Fibroblast of pulmonary artery (primary cell): ENCODE measurements around the gene COX10.

ENCODE experiments used
- DNase-seq: peaks from one replicate; pipeline ENCODE4 v3.0.0-alpha.2; 2010; ENCODE audit warnings: low read depth
- H3K4me3 ChIP-seq: replicated peaks from 2 replicates; pipeline ENCODE4 v1.5.1; 2011; ENCODE audit warnings: low read depth, mild to moderate bottlenecking, control low read depth, low read length, moderate library complexity
- TF ChIP-seq, protein P1 (sequence below): IDR thresholded peaks from 2 replicates; pipeline ENCODE4 v1.5.1; 2011; ENCODE audit warnings: mild to moderate bottlenecking, control low read depth, low read length, inconsistent platforms; ENCODE audit errors: missing control alignments

The COX10 gene

DNA sequence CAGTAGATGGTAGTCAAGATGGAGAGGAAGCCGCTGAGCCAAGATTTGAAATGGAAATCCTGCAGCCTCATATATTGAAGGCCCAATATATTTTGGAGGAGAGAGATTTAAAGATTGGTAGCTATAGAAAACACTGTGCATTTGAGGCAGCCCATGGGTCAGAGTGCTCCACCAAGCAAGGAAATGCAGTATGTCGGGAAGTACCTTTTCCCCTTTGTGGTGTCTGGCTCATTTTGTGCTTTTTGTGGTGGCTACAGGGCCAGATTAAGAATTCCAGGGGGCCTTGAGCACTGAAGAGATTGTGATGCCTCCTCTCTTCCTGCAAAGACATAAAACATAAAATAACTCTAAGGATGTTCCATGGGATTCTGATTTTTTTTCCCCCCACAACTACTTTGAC, 127.8 kb downstream of the COX10 start:
- TF ChIP-seq, protein P1, sequence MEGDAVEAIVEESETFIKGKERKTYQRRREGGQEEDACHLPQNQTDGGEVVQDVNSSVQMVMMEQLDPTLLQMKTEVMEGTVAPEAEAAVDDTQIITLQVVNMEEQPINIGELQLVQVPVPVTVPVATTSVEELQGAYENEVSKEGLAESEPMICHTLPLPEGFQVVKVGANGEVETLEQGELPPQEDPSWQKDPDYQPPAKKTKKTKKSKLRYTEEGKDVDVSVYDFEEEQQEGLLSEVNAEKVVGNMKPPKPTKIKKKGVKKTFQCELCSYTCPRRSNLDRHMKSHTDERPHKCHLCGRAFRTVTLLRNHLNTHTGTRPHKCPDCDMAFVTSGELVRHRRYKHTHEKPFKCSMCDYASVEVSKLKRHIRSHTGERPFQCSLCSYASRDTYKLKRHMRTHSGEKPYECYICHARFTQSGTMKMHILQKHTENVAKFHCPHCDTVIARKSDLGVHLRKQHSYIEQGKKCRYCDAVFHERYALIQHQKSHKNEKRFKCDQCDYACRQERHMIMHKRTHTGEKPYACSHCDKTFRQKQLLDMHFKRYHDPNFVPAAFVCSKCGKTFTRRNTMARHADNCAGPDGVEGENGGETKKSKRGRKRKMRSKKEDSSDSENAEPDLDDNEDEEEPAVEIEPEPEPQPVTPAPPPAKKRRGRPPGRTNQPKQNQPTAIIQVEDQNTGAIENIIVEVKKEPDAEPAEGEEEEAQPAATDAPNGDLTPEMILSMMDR: no peak
- DNase-seq: no peak
- no peak overlapping the region for H3K4me3 ChIP-seq

DNA sequence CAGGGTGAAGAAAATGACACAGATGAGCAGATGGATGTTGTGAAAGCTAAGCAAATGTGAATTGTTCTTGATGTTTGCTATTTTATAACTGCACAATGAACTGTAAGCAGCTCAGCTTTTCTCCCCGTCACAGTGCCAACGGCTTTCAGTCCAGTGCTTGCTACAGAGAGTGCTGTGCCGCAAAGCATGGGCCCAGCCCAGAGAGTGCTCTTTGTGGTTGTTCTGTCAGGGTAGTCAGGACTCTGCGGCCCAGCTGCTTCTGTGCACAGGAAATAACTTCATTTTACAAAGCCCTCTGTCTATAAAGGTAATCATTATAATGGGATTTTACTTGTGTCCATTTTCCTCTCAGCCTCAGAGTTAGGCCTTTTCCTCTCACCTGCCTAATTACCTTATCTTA, 128.3 kb downstream of the COX10 start:
- TF ChIP-seq, protein P1: no peak
- DNase-seq: no peak
- H3K4me3 ChIP-seq: no peak overlapping the region

DNA sequence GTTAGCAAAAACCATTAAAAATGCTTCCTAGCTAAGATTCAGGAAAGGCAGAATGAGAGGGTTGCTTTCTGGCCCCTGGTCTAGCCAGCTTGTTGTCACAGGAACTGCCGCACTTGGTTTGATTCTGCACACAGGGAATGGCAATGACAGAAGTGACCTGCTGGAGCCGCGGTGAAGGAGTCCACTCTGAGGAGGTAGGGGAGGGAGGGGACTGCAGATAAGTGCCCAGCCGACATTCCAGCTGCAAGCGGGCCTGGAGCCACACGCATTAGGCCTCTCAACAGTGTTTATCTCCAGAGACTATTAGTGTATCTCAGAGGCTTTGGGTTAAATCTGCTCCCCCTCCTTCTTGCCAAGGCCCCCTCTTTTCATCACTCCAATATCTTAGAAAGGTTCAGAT, 128.7 kb downstream of the COX10 start:
- DNase-seq: no peak
- no peak overlapping the region for H3K4me3 ChIP-seq
- TF ChIP-seq, protein P1: no peak

- H3K4me3 ChIP-seq: no peak overlapping the region
- DNase-seq: no peak
- TF ChIP-seq, protein P1: no peak
Measured at GRCh38 chr17:14198575-14198974, 129.3 kb downstream of the COX10 start.

GRCh38 chr17:14199601-14200000, 130.3 kb downstream of the COX10 start:
- DNase-seq: no peak
- TF ChIP-seq, protein P1: no peak
- no peak overlapping the region for H3K4me3 ChIP-seq

DNA sequence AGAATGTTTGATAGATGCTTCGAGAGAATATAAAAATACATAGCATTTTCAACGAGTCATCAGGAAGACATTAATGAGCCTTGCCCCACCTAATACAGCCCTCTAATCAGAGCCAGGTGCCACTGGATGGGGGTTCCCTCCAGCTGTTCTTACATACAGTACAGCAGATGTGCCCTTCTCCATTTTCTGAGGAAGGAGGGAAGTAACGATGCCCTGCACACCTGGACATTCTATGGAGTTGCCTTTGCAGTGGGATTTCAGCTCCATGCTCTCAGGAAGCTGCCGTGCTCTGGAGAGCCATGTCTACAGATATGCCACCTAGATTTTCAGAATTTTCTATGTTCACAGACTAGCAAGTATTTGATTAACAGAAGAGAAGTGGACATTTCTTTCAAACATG, 131.1 kb downstream of the COX10 start:
- no peak overlapping the region for H3K4me3 ChIP-seq
- TF ChIP-seq, protein P1: no peak
- DNase-seq: no peak
